HG03103 (cell line): ENCODE results near the gene TEX14.

Experiments
- ATAC-seq: cut with Tn5 transposase; IDR thresholded peaks from one replicate; pipeline ENCODE4 v1.9.1; 2021; ENCODE audit warnings: low read depth; ENCODE audit not compliant: unreplicated experiment

The TEX14 gene

GRCh38 chr17:58691701-58692238, at the start of gene TEX14:
Gene TEX14 (minus strand): TSS chr17:58692045. CDS start chr17:58652001, 40,044 bp downstream.
- no peak for ATAC-seq

GRCh38 chr17:58741121-58741625, 49.3 kb upstream of the TEX14 start:
- ATAC-seq: no peak

GRCh38 chr17:58734811-58735210, 43.0 kb upstream of the TEX14 start:
- ATAC-seq: no peak

- no peak for ATAC-seq
These were observed 42.2 kb upstream of the TEX14 start for GRCh38 chr17:58734040-58734439.

- ATAC-seq: no peak
These were observed 39.1 kb upstream of the TEX14 start for GRCh38 chr17:58730937-58731336.

- ATAC-seq: no peak
These were observed 37.0 kb upstream of the TEX14 start for GRCh38 chr17:58728798-58729197.

GRCh38 chr17:58722696-58723095, 30.9 kb upstream of the TEX14 start:
- ATAC-seq: no peak

GRCh38 chr17:58722274-58722673, 30.4 kb upstream of the TEX14 start:
- ATAC-seq: no peak

- no peak for ATAC-seq
These were observed 19.2 kb upstream of the TEX14 start for GRCh38 chr17:58710948-58711552.

- ATAC-seq: no peak
These were observed 14.7 kb upstream of the TEX14 start for GRCh38 chr17:58706351-58707140.

GRCh38 chr17:58703916-58704286, 12.1 kb upstream of the TEX14 start:
- no peak for ATAC-seq

- ATAC-seq: no peak
These were observed 11.5 kb upstream of the TEX14 start for GRCh38 chr17:58703137-58703915.

- no peak for ATAC-seq
These were observed 10.9 kb upstream of the TEX14 start for GRCh38 chr17:58702708-58703107.

GRCh38 chr17:58702045-58702476, 10.2 kb upstream of the TEX14 start:
- ATAC-seq: no peak

GRCh38 chr17:58699771-58700170, 7.9 kb upstream of the TEX14 start:
- ATAC-seq: no peak

GRCh38 chr17:58694826-58695225, 3.0 kb upstream of the TEX14 start:
- ATAC-seq: no peak

GRCh38 chr17:58694302-58694701, 2.5 kb upstream of the TEX14 start:
- no peak for ATAC-seq

GRCh38 chr17:58693751-58694150, 1.9 kb upstream of the TEX14 start:
- no peak for ATAC-seq

GRCh38 chr17:58693208-58693607, 1.4 kb upstream of the TEX14 start:
- no peak for ATAC-seq

- peak; percentile 85 for ATAC-seq
These were observed 602 bp upstream of the TEX14 start, which contains the start of gene RAD51C for GRCh38 chr17:58692239-58693055. Gene RAD51C (plus strand): TSS chr17:58692602. CDS start chr17:58692644, 42 bp downstream.
